Erythroblast (primary cell): ENCODE data around the gene PRAF2.

ENCODE experiments used
- GATA1 ChIP-seq: IDR thresholded peaks from 2 replicates; pipeline ENCODE4 v1.6.1; 2011; ENCODE audit warnings: low read depth, mild to moderate bottlenecking, control low read depth, low read length, moderate library complexity
- POLR2A ChIP-seq: IDR thresholded peaks from 2 replicates; pipeline ENCODE4 v1.6.1; 2011; ENCODE audit warnings: mild to moderate bottlenecking, low read length

DNA sequence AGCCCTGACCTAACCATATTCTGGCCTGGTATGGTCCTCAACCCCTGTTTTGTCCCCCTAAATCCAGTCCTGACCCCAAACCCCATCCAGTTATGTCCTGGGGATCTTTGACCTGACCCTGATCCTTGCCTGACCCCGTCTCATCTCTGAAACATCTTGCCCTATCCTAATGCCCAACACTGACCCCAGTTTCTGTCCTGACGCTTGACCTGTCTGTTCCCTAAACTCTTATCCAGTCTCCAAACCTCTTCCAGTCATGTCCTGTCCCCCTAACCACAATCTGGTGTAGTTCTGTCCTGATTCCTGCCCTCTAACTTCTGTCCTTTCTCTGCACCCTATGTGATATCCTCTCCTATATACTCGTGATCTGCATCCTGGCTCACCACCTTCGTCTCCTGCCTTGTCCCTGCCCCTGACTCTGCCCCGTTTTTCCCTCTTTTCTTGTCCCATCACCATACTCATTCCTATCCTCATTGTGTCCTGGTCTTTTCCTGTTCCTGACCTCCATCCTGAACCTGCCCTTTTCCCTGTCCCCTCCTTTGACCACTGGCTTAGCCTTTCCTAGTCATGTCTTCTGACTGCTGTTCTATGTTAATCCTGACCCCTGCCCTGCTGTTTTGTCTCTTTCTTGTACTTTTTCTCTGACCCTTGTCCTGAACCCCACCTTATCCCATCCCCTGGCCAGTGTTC is 19.6 kb downstream of the PRAF2 start:
- TF ChIP-seq POLR2A (no peak), GATA1 (no peak)
